IPS-NIHi11 (cell line): Measurements from ENCODE around the gene PLEKHG5.
"Not testable (repeated sequence)": the region's sequence is repeated elsewhere in the genome, so short reads cannot be mapped to it uniquely, and the experiment has no call there.

Experiments used
- DNase-seq: peaks from one replicate; pipeline ENCODE4 v3.0.0; 2012; ENCODE audit warnings: mixed read lengths, low spot score

The PLEKHG5 gene

GRCh38 chr1:6445062-6445763, 46.3 kb downstream of the PLEKHG5 start:
- DNase-seq: no peak

GRCh38 chr1:6444377-6444776, 47.1 kb downstream of the PLEKHG5 start:
- no peak for DNase-seq

- no peak for DNase-seq
These were observed 47.9 kb downstream of the PLEKHG5 start for GRCh38 chr1:6443339-6444115.

GRCh38 chr1:6441586-6441985, 49.9 kb downstream of the PLEKHG5 start:
- DNase-seq: no peak

- DNase-seq: peak; percentile 80
These were observed 51.0 kb downstream of the PLEKHG5 start for GRCh38 chr1:6440198-6441126.

GRCh38 chr1:6438047-6438525, 53.4 kb downstream of the PLEKHG5 start:
- DNase-seq: peak; percentile 88

- not testable (repeated sequence) for DNase-seq
These were observed 54.3 kb downstream of the PLEKHG5 start for GRCh38 chr1:6437012-6437700.

GRCh38 chr1:6436277-6436676, 55.2 kb downstream of the PLEKHG5 start:
- not testable (repeated sequence) for DNase-seq

GRCh38 chr1:6435547-6435946, 55.9 kb downstream of the PLEKHG5 start:
- no peak for DNase-seq

- no peak for DNase-seq
These were observed 56.3 kb downstream of the PLEKHG5 start for GRCh38 chr1:6435129-6435528.

GRCh38 chr1:6434186-6434585, 57.3 kb downstream of the PLEKHG5 start:
- DNase-seq: no peak

GRCh38 chr1:6431645-6432579, 59.6 kb downstream of the PLEKHG5 start:
- DNase-seq: not testable (repeated sequence)

GRCh38 chr1:6429660-6430411, 61.6 kb downstream of the PLEKHG5 start:
- not testable (repeated sequence) for DNase-seq

- not testable (repeated sequence) for DNase-seq
These were observed 63.0 kb downstream of the PLEKHG5 start for GRCh38 chr1:6428453-6428852.

- no peak for DNase-seq
These were observed 63.8 kb downstream of the PLEKHG5 start for GRCh38 chr1:6427441-6428390.

- no peak for DNase-seq
These were observed 64.5 kb downstream of the PLEKHG5 start for GRCh38 chr1:6426972-6427350.

- DNase-seq: no peak
These were observed 65.0 kb downstream of the PLEKHG5 start for GRCh38 chr1:6426277-6426971.

- DNase-seq: no peak
These were observed 65.8 kb downstream of the PLEKHG5 start for GRCh38 chr1:6425658-6426057.
